ENCODE data around the gene FBXO24. TPM values are rescaled to one million over a fixed set of nuclear protein-coding genes. Genes with fewer than 3 reads are reported as not detected.

FBXO24 gene
- total and polyA plus RNA-seq, 7 donors, result 0.13 to 1.1 (median 0.30) TPM

- no peak for DNase-seq
- ATAC-seq, result no peak
- peaks cover 0 to 60% (median 14%) of the 10 kb centered on the region in 3 donors for H3K27me3 ChIP-seq (ENCODE audit: insufficient read depth in 3 of 3, low read length in 2 of 3)
- no peaks in the 10 kb centered on the region for H3K4me1 ChIP-seq
- H3K27ac ChIP-seq, result no peak within 1 kb of the TSS
- peaks cover 15 to 64% of the 10 kb centered on the region in 2 donors for H3K36me3 ChIP-seq (ENCODE audit: insufficient read depth in 1 of 2, low read depth in 1 of 2)
- H3K9me3 ChIP-seq, result no peaks in the 10 kb centered on the region
- 92 to 93% (median 93%) methylated on average over 67 to 70 of the region's 70 CpGs for WGBS, 3 donors
- TF ChIP-seq CTCF (IDR thresholded peaks at IDR 0.05), result no peak
- intact Hi-C loops (cut with DNase I), result no loop called here
- H3K4me3 ChIP-seq, result no peak within 1 kb of the TSS
These were observed 12.3 kb upstream of the FBXO24 start, which contains the start of gene SAP25 for GRCh38 chr7:100573691-100574361. Gene SAP25 (minus strand): TSS chr7:100573900. CDS start chr7:100573742, 158 bp downstream.

- ATAC-seq (no peak), DNase-seq (no peak)
- Histone ChIP-seq H3K4me1 (no peaks in the 10 kb centered on the region), H3K9me3 (no peaks in the 10 kb centered on the region), H3K36me3 (ENCODE audit: insufficient read depth in 1 of 2, low read depth in 1 of 2) (peaks cover 15 to 72% of the 10 kb centered on the region in 2 donors), H3K4me3 (no peak overlapping the region), H3K27me3 (ENCODE audit: insufficient read depth in 3 of 3, low read length in 2 of 3) (peaks cover 0 to 60% (median 14%) of the 10 kb centered on the region in 3 donors), H3K27ac (no peak overlapping the region)
- WGBS, 3 donors, result 91 to 94% (median 92%) methylated on average over 42 to 44 of the region's 44 CpGs
- intact Hi-C loops (cut with DNase I), result loop anchor here in 1 of 2 donors (5.0 kb wide), 1 partner anchor 113 kb away; no protein-coding TSS in a partner anchor
- no peak for TF ChIP-seq CTCF (IDR thresholded peaks at IDR 0.05)
These were observed 11.5 kb upstream of the FBXO24 start for GRCh38 chr7:100574362-100575205.

- no peak overlapping the region for H3K27ac ChIP-seq
- no peaks in the 10 kb centered on the region for H3K4me1 ChIP-seq
- peaks cover 0 to 57% (median 10%) of the 10 kb centered on the region in 3 donors for H3K27me3 ChIP-seq (ENCODE audit: insufficient read depth in 3 of 3, low read length in 2 of 3)
- WGBS, 3 donors, result 78 to 85% (median 80%) methylated on average over 10 to 14 of the region's 14 CpGs
- intact Hi-C loops (cut with DNase I), result loop anchor here in 1 of 2 donors (5.0 kb wide), 1 partner anchor 112 kb away; no protein-coding TSS in a partner anchor
- no peak for TF ChIP-seq CTCF (IDR thresholded peaks at IDR 0.05)
- peaks cover 15 to 77% of the 10 kb centered on the region in 2 donors for H3K36me3 ChIP-seq (ENCODE audit: insufficient read depth in 1 of 2, low read depth in 1 of 2)
- ATAC-seq (no peak), DNase-seq (no peak)
- no peaks in the 10 kb centered on the region for H3K9me3 ChIP-seq
- H3K4me3 ChIP-seq, result no peak overlapping the region
These were observed 10.9 kb upstream of the FBXO24 start for GRCh38 chr7:100575206-100575631.

GRCh38 chr7:100575746-100576383 lies 10.3 kb upstream of the FBXO24 start:
- ATAC-seq (no peak), DNase-seq (no peak)
- intact Hi-C loops (cut with DNase I), result loop anchor here in 1 of 2 donors (5.0 kb wide), 1 partner anchor 111 kb away; no protein-coding TSS in a partner anchor
- 68 to 78% (median 75%) methylated on average over 17 of the region's 17 CpGs for WGBS, 3 donors
- H3K4me3 ChIP-seq, result no peak overlapping the region
- H3K27ac ChIP-seq, result no peak overlapping the region
- H3K4me1 ChIP-seq, result no peaks in the 10 kb centered on the region
- H3K36me3 ChIP-seq (ENCODE audit: insufficient read depth in 1 of 2, low read depth in 1 of 2), result peaks cover 15 to 83% of the 10 kb centered on the region in 2 donors
- TF ChIP-seq CTCF (IDR thresholded peaks at IDR 0.05), result no peak
- H3K9me3 ChIP-seq, result no peaks in the 10 kb centered on the region
- H3K27me3 ChIP-seq (ENCODE audit: insufficient read depth in 3 of 3, low read length in 2 of 3), result peaks cover 0 to 52% (median 9%) of the 10 kb centered on the region in 3 donors
